ENCODE data around the gene SIAH3.

Gene SIAH3

DNA sequence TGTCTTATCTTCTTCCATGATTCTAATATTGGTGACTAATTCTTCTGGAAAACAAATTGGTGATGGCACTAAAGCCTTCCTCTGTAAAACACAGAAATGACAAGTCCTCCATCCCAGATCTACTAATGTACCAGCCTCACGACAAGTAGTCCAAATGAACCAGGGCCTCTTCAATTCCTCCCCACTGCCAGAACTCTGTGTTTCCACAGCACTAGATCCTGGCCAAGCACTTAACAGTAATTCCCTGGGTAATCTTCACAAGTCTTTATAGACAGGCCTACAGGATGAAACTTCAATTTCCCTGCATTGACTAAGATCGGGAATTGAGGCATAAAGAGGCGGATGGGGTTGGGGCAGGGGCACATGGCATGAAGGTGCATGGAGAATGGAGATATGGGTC is 52.7 kb downstream of the SIAH3 start:
- Histone ChIP-seq H3K27ac (ENCODE audit: low read depth, low read length) (no peak overlapping the region), H3K36me3 (ENCODE audit: control insufficient read depth, insufficient read depth, low read length) (no peaks in the 10 kb centered on the region), H3K27me3 (ENCODE audit: control insufficient read depth, insufficient read depth, low read length) (no peaks in the 10 kb centered on the region), H3K9me3 (ENCODE audit: control insufficient read depth, insufficient read depth, low read length) (no peaks in the 10 kb centered on the region), H3K4me1 (ENCODE audit: control insufficient read depth, insufficient read depth, low read length) (no peaks in the 10 kb centered on the region), H3K9ac (ENCODE audit: low read depth, low read length) (no peak overlapping the region), H3K4me3 (ENCODE audit: low read depth, low read length) (no peak overlapping the region)

DNA sequence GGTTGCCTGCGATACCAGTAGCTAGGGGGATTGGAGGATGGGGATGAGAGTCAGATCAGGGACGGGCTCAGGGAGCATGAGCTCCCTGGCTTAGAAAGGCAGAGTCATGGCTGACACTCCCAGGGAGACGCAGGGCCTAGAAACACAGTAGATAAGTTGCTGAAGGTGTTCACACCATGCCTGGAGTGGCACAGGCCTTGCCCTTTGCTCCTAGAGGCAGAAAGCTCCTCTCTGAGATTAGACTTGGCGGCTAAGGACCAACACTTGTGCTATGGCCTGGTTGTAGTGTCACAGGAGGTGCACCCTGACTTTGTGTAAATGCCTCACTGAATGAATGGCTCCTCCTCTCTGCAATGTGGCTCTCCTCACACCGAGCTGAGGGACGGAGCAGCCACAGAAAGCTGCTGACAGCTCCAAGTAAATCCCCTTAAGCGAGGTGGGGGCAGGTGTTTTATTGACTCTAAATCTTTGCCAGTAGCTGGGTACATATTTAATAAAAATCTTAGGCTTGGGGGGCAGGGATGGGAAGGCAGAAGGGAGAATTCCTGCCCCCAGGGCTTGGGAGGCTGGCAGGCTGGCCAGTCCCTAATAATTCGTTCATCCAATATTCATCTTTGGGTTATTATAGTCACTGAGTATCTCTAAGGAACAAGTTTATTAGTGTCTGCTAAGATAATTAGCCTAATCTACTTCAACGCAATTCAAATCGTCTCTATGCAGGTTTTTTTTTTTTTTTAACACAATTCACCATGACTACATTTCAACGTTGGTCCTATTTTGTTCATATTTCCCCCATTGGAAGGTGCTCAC is 54.9 kb downstream of the SIAH3 start:
- Histone ChIP-seq H3K27ac (ENCODE audit: low read depth, low read length) (no peak overlapping the region), H3K4me1 (ENCODE audit: control insufficient read depth, insufficient read depth, low read length) (no peaks in the 10 kb centered on the region), H3K4me3 (ENCODE audit: low read depth, low read length) (no peak overlapping the region), H3K27me3 (ENCODE audit: control insufficient read depth, insufficient read depth, low read length) (no peaks in the 10 kb centered on the region), H3K36me3 (ENCODE audit: control insufficient read depth, insufficient read depth, low read length) (no peaks in the 10 kb centered on the region), H3K9me3 (ENCODE audit: control insufficient read depth, insufficient read depth, low read length) (no peaks in the 10 kb centered on the region), H3K9ac (ENCODE audit: low read depth, low read length) (no peak overlapping the region)

DNA sequence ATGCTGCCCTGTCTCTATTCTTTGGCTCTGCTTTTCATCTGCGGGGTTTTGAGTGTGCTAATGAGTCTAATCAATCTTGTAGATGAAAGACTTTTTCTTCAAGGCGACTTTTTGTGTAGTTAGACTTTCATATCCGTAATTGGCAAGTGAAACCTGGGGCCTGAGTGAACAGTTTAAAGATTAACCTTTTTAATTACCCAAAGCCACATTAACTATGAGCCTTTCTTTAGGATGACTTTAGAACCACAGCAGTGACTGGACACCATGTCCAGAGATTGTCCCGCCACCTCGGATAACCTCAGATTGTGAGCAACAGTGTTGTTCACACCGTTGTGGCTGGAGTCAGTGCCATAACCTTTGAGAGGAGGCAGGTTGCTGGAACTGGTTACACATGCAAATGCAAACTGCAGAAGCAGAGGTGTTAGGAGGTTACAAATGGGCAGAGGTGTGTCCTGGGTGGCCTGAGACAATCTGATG is 58.7 kb downstream of the SIAH3 start:
- Histone ChIP-seq H3K4me3 (ENCODE audit: low read depth, low read length) (no peak overlapping the region), H3K36me3 (ENCODE audit: control insufficient read depth, insufficient read depth, low read length) (no peaks in the 10 kb centered on the region), H3K9me3 (ENCODE audit: control insufficient read depth, insufficient read depth, low read length) (no peaks in the 10 kb centered on the region), H3K27me3 (ENCODE audit: control insufficient read depth, insufficient read depth, low read length) (no peaks in the 10 kb centered on the region), H3K27ac (ENCODE audit: low read depth, low read length) (no peak overlapping the region), H3K4me1 (ENCODE audit: control insufficient read depth, insufficient read depth, low read length) (no peaks in the 10 kb centered on the region), H3K9ac (ENCODE audit: low read depth, low read length) (no peak overlapping the region)

DNA sequence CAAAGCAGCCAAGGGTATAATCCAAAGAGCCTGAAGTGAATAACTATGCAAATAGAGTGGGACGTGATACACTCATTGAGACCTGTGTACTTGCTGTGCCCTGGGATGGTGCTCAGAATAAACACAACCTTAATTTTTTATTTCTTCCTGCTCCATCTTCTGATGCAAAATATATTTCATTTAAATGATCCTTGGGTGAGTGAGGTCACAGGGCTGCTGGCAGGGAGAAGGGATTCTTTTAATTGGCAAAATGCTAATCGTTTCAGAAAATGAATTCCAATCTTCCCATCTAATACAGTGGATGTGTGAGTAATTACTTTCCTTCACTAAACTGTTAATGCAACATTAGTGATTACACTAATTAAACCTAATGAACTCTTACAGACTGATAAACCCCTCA is 63.5 kb downstream of the SIAH3 start:
- H3K36me3 ChIP-seq (ENCODE audit: control insufficient read depth, insufficient read depth, low read length), result no peaks in the 10 kb centered on the region
- no peak overlapping the region for H3K27ac ChIP-seq (ENCODE audit: low read depth, low read length)
- H3K4me1 ChIP-seq (ENCODE audit: control insufficient read depth, insufficient read depth, low read length), result no peaks in the 10 kb centered on the region
- no peak overlapping the region for H3K4me3 ChIP-seq (ENCODE audit: low read depth, low read length)
- no peak overlapping the region for H3K9ac ChIP-seq (ENCODE audit: low read depth, low read length)
- H3K27me3 ChIP-seq (ENCODE audit: control insufficient read depth, insufficient read depth, low read length), result no peaks in the 10 kb centered on the region
- no peaks in the 10 kb centered on the region for H3K9me3 ChIP-seq (ENCODE audit: control insufficient read depth, insufficient read depth, low read length)

DNA sequence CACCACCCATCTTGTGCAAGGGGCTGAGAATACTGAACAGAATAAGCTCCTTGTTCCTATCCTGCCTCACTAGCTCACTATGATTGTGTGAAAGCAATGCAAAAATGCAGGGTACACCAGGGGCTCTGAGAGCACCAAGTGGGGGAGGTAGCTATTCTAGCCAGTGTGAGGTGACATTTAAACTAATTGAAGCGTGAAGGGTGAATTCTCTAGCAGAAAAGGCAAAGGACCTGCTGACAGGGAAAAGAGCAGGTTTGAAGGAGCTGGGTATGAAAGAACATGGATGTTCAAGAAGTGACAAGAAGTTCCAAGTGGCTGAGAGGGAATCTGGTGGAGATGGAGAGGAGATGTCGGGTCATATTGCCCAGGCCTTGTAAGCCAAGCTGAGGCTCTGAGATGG is 64.2 kb downstream of the SIAH3 start:
- H3K9me3 ChIP-seq (ENCODE audit: control insufficient read depth, insufficient read depth, low read length), result no peaks in the 10 kb centered on the region
- no peaks in the 10 kb centered on the region for H3K4me1 ChIP-seq (ENCODE audit: control insufficient read depth, insufficient read depth, low read length)
- H3K4me3 ChIP-seq (ENCODE audit: low read depth, low read length), result no peak overlapping the region
- no peak overlapping the region for H3K27ac ChIP-seq (ENCODE audit: low read depth, low read length)
- no peaks in the 10 kb centered on the region for H3K36me3 ChIP-seq (ENCODE audit: control insufficient read depth, insufficient read depth, low read length)
- no peak overlapping the region for H3K9ac ChIP-seq (ENCODE audit: low read depth, low read length)
- H3K27me3 ChIP-seq (ENCODE audit: control insufficient read depth, insufficient read depth, low read length), result no peaks in the 10 kb centered on the region

DNA sequence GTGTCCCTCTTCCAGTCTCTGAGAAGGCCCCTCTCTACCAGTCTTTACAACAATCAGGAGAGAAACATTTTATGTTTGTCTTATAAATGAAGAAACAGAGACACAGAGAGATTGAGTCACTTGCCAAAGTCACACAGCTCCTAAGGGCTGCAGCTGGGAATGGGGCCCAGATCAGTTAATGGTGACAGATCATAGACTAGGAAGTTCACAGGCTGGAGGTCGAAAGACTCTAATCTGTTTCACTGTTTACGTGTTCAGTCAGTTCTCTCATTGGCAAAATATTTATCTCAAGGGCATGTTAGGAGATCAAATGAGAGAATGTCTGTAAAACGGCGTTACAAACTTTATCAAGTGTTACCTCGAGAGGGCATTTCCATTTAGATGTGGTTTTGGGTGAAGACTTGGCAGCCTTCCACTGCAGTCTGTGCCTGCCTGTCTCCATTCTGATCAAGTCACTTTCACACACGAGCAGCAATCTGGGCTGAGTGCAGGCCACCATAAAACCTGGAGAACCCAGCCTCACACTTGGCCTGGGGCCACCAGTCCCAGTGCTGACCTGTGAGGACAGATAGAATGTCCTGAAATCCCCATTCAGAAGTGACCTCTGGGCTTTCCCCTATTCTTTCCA is 65.1 kb downstream of the SIAH3 start:
- Histone ChIP-seq H3K36me3 (ENCODE audit: control insufficient read depth, insufficient read depth, low read length) (no peaks in the 10 kb centered on the region), H3K9ac (ENCODE audit: low read depth, low read length) (no peak overlapping the region), H3K27me3 (ENCODE audit: control insufficient read depth, insufficient read depth, low read length) (no peaks in the 10 kb centered on the region), H3K4me1 (ENCODE audit: control insufficient read depth, insufficient read depth, low read length) (no peaks in the 10 kb centered on the region), H3K4me3 (ENCODE audit: low read depth, low read length) (no peak overlapping the region), H3K27ac (ENCODE audit: low read depth, low read length) (no peak overlapping the region), H3K9me3 (ENCODE audit: control insufficient read depth, insufficient read depth, low read length) (no peaks in the 10 kb centered on the region)

DNA sequence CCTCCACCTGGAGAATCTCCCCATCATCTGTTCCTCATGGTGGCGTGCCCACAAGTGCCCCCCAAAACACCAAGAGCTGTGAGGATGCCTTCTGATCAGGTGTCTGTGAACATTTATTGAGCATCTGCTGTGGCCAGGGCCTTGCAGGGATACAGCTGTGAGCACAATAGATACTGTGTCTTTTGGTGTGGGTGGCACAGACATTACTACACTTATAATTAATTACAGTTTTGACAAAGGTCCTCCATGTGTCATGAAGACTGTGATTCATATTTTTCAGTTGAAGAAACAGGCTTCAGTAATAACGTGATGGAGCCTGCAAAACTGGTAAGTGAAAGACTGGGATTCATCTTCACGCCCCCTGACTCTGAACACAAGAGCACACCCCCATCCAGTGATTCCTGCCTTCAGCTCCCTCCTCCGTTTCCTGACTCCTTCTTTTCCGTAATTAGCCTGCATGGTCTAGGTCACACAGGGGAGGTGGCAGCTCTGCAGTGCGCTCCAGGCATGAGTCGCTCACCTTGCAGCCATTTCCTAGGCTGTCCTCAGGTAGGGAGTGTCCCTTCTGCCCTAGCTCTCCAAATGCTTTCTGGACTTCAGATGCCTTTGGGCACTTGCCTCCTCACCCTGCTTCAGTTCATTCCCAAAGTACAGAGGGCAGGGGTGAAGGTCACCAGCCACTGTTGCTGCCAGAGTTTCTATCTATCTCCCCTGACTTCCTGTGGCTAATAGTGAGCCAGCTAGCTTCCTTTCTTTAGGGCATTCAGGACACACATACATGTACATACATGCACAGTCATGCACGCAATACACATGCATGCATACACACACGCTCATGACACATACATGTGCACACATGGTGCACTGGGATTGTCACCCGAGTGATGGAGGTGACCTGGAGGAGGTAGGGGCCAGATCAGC is 66.5 kb downstream of the SIAH3 start:
- Histone ChIP-seq H3K27me3 (ENCODE audit: control insufficient read depth, insufficient read depth, low read length) (no peaks in the 10 kb centered on the region), H3K4me3 (ENCODE audit: low read depth, low read length) (no peak overlapping the region), H3K36me3 (ENCODE audit: control insufficient read depth, insufficient read depth, low read length) (no peaks in the 10 kb centered on the region), H3K9me3 (ENCODE audit: control insufficient read depth, insufficient read depth, low read length) (no peaks in the 10 kb centered on the region), H3K4me1 (ENCODE audit: control insufficient read depth, insufficient read depth, low read length) (no peaks in the 10 kb centered on the region), H3K9ac (ENCODE audit: low read depth, low read length) (no peak overlapping the region), H3K27ac (ENCODE audit: low read depth, low read length) (no peak overlapping the region)

DNA sequence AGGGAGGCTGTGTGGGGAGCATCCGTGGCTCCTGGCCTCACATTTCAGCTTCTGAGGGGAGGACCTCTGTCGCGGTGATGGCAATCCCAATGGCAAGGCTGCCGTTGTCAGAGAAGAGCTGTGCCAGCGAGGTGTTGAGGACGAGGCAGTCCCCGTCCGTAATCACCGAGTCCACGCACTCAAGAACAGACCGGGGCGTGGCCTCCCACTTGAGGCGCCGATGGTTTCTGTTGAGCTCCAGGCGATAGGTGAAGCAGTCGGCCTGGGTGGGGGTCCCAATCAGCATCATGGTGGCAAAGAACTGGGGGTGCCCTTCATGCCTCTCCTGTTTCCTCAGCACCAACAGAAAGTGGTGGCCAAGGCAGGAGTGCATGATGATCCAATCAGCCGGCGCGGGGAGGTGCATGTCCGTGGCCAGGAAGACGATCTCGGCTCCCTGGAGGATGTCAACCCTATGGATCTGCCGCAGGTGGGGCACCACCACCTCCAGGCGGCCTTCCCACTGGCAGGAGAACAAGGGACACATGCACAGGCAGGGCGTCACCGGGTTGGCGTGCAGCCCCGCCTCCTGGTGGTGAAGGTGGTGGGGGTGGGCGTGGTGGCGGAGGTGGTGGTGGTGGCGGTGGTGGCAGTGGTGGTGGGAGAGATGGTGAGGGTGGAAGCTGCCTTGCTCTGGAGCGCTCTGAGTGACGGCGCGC is 68.1 kb downstream of the SIAH3 start:
- no peak overlapping the region for H3K27ac ChIP-seq (ENCODE audit: low read depth, low read length)
- H3K36me3 ChIP-seq (ENCODE audit: control insufficient read depth, insufficient read depth, low read length), result no peaks in the 10 kb centered on the region
- H3K9me3 ChIP-seq (ENCODE audit: control insufficient read depth, insufficient read depth, low read length), result no peaks in the 10 kb centered on the region
- H3K27me3 ChIP-seq (ENCODE audit: control insufficient read depth, insufficient read depth, low read length), result no peaks in the 10 kb centered on the region
- H3K4me1 ChIP-seq (ENCODE audit: control insufficient read depth, insufficient read depth, low read length), result no peaks in the 10 kb centered on the region
- no peak overlapping the region for H3K9ac ChIP-seq (ENCODE audit: low read depth, low read length)
- no peak overlapping the region for H3K4me3 ChIP-seq (ENCODE audit: low read depth, low read length)

DNA sequence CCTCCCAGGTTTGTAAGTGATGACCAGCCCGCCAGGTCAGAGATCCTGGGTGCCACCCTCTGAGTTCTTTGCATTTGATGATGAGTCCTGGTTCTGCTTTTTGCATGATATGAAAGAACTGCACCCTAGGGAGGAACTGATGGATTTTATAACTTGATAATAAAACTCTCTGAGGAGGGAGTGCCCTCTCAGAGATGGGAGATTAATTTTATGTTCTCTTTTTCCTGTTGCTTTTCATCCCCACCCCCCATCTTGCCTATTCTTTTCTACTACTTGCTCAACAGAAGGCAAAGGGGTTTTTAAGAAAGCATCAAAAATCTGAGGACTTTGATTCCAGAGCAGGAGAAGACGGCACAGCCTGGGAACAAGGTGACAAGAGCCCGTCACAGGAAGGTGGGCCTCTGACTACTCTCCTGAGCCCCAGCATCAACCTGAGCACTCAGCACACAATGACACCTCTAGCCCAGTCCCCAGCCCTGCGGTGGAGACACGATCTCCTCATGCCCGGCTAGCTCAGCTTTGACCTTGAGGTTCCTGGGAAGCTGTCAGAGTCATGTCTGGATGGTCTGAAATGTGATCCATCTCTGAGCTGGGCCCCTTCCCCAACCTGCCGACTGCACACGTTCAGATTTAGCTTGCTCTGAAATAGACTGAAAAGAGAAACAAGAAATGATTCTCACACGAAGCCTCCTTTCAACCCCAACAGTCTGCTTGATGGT is 69.1 kb downstream of the SIAH3 start:
- H3K9me3 ChIP-seq (ENCODE audit: control insufficient read depth, insufficient read depth, low read length), result no peaks in the 10 kb centered on the region
- no peak overlapping the region for H3K27ac ChIP-seq (ENCODE audit: low read depth, low read length)
- H3K36me3 ChIP-seq (ENCODE audit: control insufficient read depth, insufficient read depth, low read length), result no peaks in the 10 kb centered on the region
- H3K27me3 ChIP-seq (ENCODE audit: control insufficient read depth, insufficient read depth, low read length), result no peaks in the 10 kb centered on the region
- H3K4me1 ChIP-seq (ENCODE audit: control insufficient read depth, insufficient read depth, low read length), result no peaks in the 10 kb centered on the region
- no peak overlapping the region for H3K9ac ChIP-seq (ENCODE audit: low read depth, low read length)
- H3K4me3 ChIP-seq (ENCODE audit: low read depth, low read length), result no peak overlapping the region
